Thymus (tissue), 11 donors: ENCODE measurements around the gene ZDHHC14. TPM values are rescaled to one million over a fixed set of nuclear protein-coding genes. Genes with fewer than 3 reads are reported as not detected.
"Not testable (repeated sequence)": the region's sequence is repeated elsewhere in the genome, so short reads cannot be mapped to it uniquely, and the experiment has no call there.

Source experiments
- DNase-seq, 9 donors: peaks; one replicate each; pipeline ENCODE4 v3.0.0-alpha.2; 2013; ENCODE audit warnings: low spot score in 9 of 9, low read depth in 6 of 9, missing footprints in 1 of 9
- H3K27ac ChIP-seq, 2 donors: one replicate each; pipeline ENCODE4 v1.5.1; 2013; ENCODE audit warnings: control low read depth in 1 of 2, low read depth in 1 of 2, low read length in 1 of 2, mild to moderate bottlenecking in 1 of 2, moderate library complexity in 1 of 2
- H3K27me3 ChIP-seq, 2 donors: one replicate each; pipeline ENCODE4 v1.5.1; 2013; ENCODE audit warnings: low read length in 1 of 2; ENCODE audit not compliant: control insufficient read depth in 2 of 2, insufficient read depth in 1 of 2
- H3K36me3 ChIP-seq, 2 donors: one replicate each; pipeline ENCODE4 v1.5.1; 2013; ENCODE audit warnings: low read length in 1 of 2, mild to moderate bottlenecking in 1 of 2, moderate library complexity in 1 of 2; ENCODE audit not compliant: control insufficient read depth in 2 of 2, insufficient read depth in 2 of 2
- H3K4me1 ChIP-seq, 2 donors: one replicate each; pipeline ENCODE4 v1.5.1; 2013; ENCODE audit warnings: low read length in 2 of 2; ENCODE audit not compliant: control insufficient read depth in 2 of 2, insufficient read depth in 2 of 2
- H3K4me3 ChIP-seq, 2 donors: one replicate each; pipeline ENCODE4 v1.5.1; 2013; ENCODE audit warnings: low read length in 2 of 2, control low read depth in 1 of 2, mild to moderate bottlenecking in 1 of 2
- H3K9me3 ChIP-seq, 2 donors: one replicate each; pipeline ENCODE4 v1.5.1; 2013; ENCODE audit warnings: low read length in 1 of 2, mild to moderate bottlenecking in 1 of 2; ENCODE audit not compliant: control insufficient read depth in 2 of 2, insufficient read depth in 1 of 2
- WGBS: extraction: QIAGEN DNeasy Blood & Tissue Kit; methylation state at CpG from one replicate; pipeline ENCODE4 v1.1.7; 2013; 5-methylcytosine and 5-hydroxymethylcytosine counted together
- polyA plus RNA-seq: library from polyadenylated mRNA; stranded (reverse); fragments of 200-250 nt; gene quantifications from one replicate; pipeline ENCODE4 v1.2.3, GENCODE V29; 2013
- total RNA-seq: library from RNA; stranded (reverse); fragments of 120-200 nt; gene quantifications from one replicate; pipeline ENCODE4 v1.2.4, GENCODE V29; 2013
- donor health status: healthy.

The ZDHHC14 gene
- total and polyA plus RNA-seq, 2 donors = 3.4 to 7.5 TPM

- Histone ChIP-seq H3K4me3 (no peak overlapping the region), H3K4me1 (peaks cover 6 to 9% of the 10 kb centered on the region in 2 donors), H3K9me3 (peaks cover 0 to 3% of the 10 kb centered on the region in 2 donors), H3K36me3 (no peaks in the 10 kb centered on the region), H3K27me3 (peaks cover 3 to 14% of the 10 kb centered on the region in 2 donors), H3K27ac (no peak overlapping the region)
- peak in 1 of 9 donors; percentile 25 for DNase-seq
- WGBS = 53% methylated on average over 2 of the region's 2 CpGs
Observed at GRCh38 chr6:157385482-157385881, 4.5 kb downstream of the ZDHHC14 start.

- Histone ChIP-seq H3K9me3 (peaks cover 0 to 5% of the 10 kb centered on the region in 2 donors), H3K27ac (no peak overlapping the region), H3K27me3 (peaks cover 3 to 14% of the 10 kb centered on the region in 2 donors), H3K4me3 (no peak overlapping the region), H3K36me3 (no peaks in the 10 kb centered on the region), H3K4me1 (peaks cover 6 to 9% of the 10 kb centered on the region in 2 donors)
- WGBS = 97% methylated on average over 6 of the region's 6 CpGs
- DNase-seq = no peak
Observed at GRCh38 chr6:157386023-157386422, 5.0 kb downstream of the ZDHHC14 start.

GRCh38 chr6:157386454-157386853 lies 5.5 kb downstream of the ZDHHC14 start:
- Histone ChIP-seq H3K4me1 (peaks cover 6 to 9% of the 10 kb centered on the region in 2 donors), H3K9me3 (peaks cover 0 to 7% of the 10 kb centered on the region in 2 donors), H3K27me3 (peaks cover 3 to 14% of the 10 kb centered on the region in 2 donors), H3K4me3 (no peak overlapping the region), H3K27ac (no peak overlapping the region), H3K36me3 (no peaks in the 10 kb centered on the region)
- 96% methylated on average over 3 of the region's 3 CpGs for WGBS
- no peak for DNase-seq

GRCh38 chr6:157388924-157389323 lies 7.9 kb downstream of the ZDHHC14 start:
- Histone ChIP-seq H3K4me1 (no peaks in the 10 kb centered on the region), H3K36me3 (no peaks in the 10 kb centered on the region)
- 96% methylated on average over 2 of the region's 2 CpGs for WGBS

DNA sequence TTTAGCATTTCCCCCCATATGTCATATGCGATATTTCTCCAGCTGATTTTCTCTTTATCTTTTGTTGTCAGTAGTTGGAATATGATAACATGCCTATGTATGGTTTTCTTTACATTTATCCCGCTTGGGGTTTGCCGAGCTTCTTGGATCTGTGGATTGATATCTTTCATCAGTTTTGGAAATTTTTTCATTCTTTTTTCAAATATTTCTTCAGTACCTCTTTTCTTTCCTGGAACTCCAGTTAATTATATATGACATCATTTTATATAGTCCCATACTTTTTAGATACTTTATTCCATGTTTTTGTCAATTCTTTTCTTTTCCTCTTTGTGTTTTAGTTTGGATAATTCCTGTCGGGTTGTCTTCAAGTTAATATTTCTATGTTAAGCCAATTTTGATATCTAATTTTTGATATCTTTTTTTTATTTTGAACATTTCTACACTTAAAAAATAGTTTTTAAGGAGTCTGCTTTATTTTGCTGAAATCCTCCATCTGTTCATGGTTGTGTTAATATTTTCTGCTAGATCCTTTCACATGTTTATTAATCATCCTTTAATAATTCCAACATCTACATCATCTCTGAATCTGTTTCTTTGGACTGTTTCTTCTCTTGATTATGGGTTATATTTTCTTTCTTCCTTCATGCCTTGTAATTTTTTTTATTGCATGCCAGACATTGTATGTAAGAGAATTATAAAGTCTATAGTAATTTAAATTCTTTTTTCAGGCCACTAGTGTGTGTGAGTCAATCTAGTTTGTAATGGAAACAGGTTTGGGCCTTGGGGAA lies 9.5 kb downstream of the ZDHHC14 start:
- H3K4me3 ChIP-seq = no peak overlapping the region
- H3K27ac ChIP-seq = no peak overlapping the region
- H3K4me1 ChIP-seq = no peaks in the 10 kb centered on the region
- no peak for DNase-seq
- WGBS = 99% methylated on average over 4 of the region's 4 CpGs
- H3K36me3 ChIP-seq = no peaks in the 10 kb centered on the region
- no peaks in the 10 kb centered on the region for H3K27me3 ChIP-seq
- H3K9me3 ChIP-seq = peaks cover 0 to 4% of the 10 kb centered on the region in 2 donors

More at GRCh38 chr6:157388924-157389323, 7.9 kb downstream of the ZDHHC14 start:
- Histone ChIP-seq H3K27me3 (no peaks in the 10 kb centered on the region), H3K9me3 (peaks cover 0 to 4% of the 10 kb centered on the region in 2 donors), H3K27ac (no peak overlapping the region), H3K4me3 (no peak overlapping the region)
- DNase-seq = no peak

- 96% methylated on average over 14 of the region's 14 CpGs for WGBS
- no peak for DNase-seq
- no peak overlapping the region for H3K27ac ChIP-seq
- no peaks in the 10 kb centered on the region for H3K4me1 ChIP-seq
- no peaks in the 10 kb centered on the region for H3K36me3 ChIP-seq
- H3K9me3 ChIP-seq = peaks cover 0 to 4% of the 10 kb centered on the region in 2 donors
- H3K4me3 ChIP-seq = no peak overlapping the region
- no peaks in the 10 kb centered on the region for H3K27me3 ChIP-seq
Observed at GRCh38 chr6:157392927-157393668, 12.1 kb downstream of the ZDHHC14 start.

DNA sequence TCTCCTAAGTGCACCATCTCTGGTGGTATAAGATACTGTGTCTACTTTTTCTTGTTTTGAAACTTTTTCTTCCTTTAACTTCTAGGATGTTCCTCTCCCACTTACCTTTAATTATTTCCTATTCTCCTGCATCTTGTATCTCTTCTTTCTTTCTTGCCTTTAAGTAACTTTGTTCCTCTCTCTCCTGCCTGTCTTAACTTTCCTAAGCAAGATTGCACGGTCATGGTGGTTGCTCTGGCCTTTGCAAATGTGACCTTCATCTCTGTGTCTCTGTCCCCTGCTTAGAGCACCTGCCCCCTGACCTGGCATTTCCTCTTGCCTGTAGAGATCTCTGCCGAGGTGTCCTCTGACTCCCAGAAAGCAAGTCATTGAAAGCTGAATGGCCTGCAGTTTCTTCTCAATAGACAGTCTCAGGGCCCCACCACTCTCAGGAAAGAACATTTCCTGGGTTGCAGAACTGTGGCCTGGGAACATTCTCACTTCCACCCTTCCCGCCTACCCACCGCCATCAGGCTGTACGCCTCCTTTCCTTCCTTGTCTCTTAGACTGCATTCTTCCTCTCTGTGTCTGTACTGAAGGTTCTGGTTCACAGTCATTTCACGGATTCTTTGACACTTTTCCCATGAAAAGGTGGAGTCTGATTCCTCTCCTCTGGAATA lies 12.8 kb downstream of the ZDHHC14 start:
- Histone ChIP-seq H3K4me3 (no peak overlapping the region), H3K27ac (no peak overlapping the region), H3K9me3 (peaks cover 0 to 4% of the 10 kb centered on the region in 2 donors), H3K36me3 (no peaks in the 10 kb centered on the region), H3K27me3 (no peaks in the 10 kb centered on the region), H3K4me1 (no peaks in the 10 kb centered on the region)
- DNase-seq = no peak
- WGBS = 76% methylated on average over 6 of the region's 6 CpGs

DNA sequence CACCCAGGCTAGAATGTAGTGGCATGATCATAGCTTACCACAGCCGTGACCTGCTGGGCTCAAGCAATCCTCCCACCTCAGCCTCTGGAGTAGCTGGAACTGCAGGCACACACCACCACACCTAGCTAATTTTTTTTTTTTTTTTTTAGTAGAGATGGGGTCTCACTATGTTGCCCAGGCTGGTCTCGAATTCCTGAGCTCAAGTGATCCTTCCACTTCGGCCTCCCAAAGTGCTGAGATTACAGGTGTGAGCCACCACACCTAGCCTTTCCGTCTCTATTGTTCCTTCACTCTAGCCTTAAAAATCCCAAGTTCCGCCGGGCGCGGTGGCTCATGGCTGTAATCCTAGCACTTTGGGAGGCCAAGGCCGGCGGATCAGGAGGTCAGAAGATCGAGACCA lies 14.2 kb downstream of the ZDHHC14 start:
- H3K9me3 ChIP-seq, DNase-seq, H3K36me3 ChIP-seq, H3K4me1 ChIP-seq, H3K27me3 ChIP-seq, H3K27ac ChIP-seq, H3K4me3 ChIP-seq: not testable (repeated sequence)
- 98% methylated on average over 11 of the region's 11 CpGs for WGBS

DNA sequence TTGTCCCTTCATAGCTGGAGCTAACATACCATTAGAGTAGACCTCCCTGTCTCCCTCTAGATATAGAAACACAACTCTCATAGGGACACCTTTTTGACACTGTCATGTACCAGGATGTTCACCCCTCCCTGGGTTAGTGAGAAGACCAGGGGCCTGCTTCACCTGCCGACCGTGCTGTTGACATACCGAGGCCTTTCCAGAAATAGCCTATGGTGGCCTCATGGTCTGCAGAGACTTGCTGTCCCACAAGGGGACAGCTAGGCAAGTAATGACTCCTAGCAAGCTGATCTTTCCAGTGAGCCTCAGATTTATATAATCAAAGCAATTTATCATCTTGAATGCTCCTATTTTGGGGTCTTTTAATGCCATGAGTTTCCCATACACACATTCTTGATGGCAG lies 15.0 kb downstream of the ZDHHC14 start:
- Histone ChIP-seq H3K4me3 (no peak overlapping the region), H3K27ac (no peak overlapping the region), H3K27me3 (no peaks in the 10 kb centered on the region), H3K36me3 (no peaks in the 10 kb centered on the region), H3K9me3 (peaks cover 0 to 3% of the 10 kb centered on the region in 2 donors), H3K4me1 (no peaks in the 10 kb centered on the region)
- WGBS = 98% methylated on average over 3 of the region's 3 CpGs
- no peak for DNase-seq
